K562 (cell line): ENCODE data around the gene ANO8. TPM values are rescaled to one million over a fixed set of nuclear protein-coding genes. Genes with fewer than 3 reads are reported as not detected.

Experiments
- ATF6 ChIP-seq: sonication (generic); formaldehyde crosslinking; IDR thresholded peaks from 2 replicates; pipeline ENCODE4 v1.4.0; 2020; ENCODE audit warnings: mild to moderate bottlenecking, missing genetic modification reagents
- CHD7 ChIP-seq: fragments of 200-600 bp; sonication (generic); IDR thresholded peaks from one replicate; pipeline ENCODE4 v1.6.1; 2012; ENCODE audit warnings: mild to moderate bottlenecking, low read depth, low read length, inconsistent platforms
- DPF2 ChIP-seq: fragments of 450-650 bp; IDR thresholded peaks from 2 replicates; pipeline ENCODE4 v1.6.1; 2016
- EGR1 ChIP-seq: fragments of 450-650 bp; conservative IDR thresholded peaks from 2 replicates; pipeline ENCODE4 v1.6.1; 2017; ENCODE audit warnings: mild to moderate bottlenecking
- MTA3 ChIP-seq: fragments of 450-650 bp; formaldehyde crosslinking; IDR thresholded peaks from 2 replicates; pipeline ENCODE4 v1.6.1; 2017; ENCODE audit warnings: mild to moderate bottlenecking, borderline replicate concordance
- PBX2 ChIP-seq, 2 experiments: IDR thresholded peaks in 1 of 2; conservative IDR thresholded peaks in 1 of 2; 2 replicates each; pipeline ENCODE4 v1.6.1; 2016; ENCODE audit warnings: low read depth in 2 of 2, mild to moderate bottlenecking in 1 of 2, missing compliant biosample characterization in 1 of 2, missing genetic modification characterization in 1 of 2, moderate library complexity in 1 of 2
- PHB ChIP-seq: fragments of 250-450 bp; sonication (Bioruptor Pico); IDR thresholded peaks from 2 replicates; pipeline ENCODE4 v1.5.0; 2021
- RBBP5 ChIP-seq: fragments of 200-600 bp; sonication (generic); IDR thresholded peaks from 2 replicates; pipeline ENCODE4 v1.6.1; 2012; ENCODE audit warnings: borderline replicate concordance, mild to moderate bottlenecking, low read length, control low read depth, inconsistent platforms; ENCODE audit not compliant: insufficient read depth, poor library complexity, severe bottlenecking
- RBM14 ChIP-seq: fragments of 200-400 bp; formaldehyde crosslinking; IDR thresholded peaks from 2 replicates; pipeline ENCODE4 v1.6.1; 2018; ENCODE audit warnings: low read depth, mild to moderate bottlenecking, low read length, moderate library complexity, borderline replicate concordance; ENCODE audit not compliant: insufficient read depth
- ZNF431 ChIP-seq: sonication (generic); formaldehyde crosslinking; IDR thresholded peaks from 2 replicates; pipeline ENCODE4 v1.8.0; 2022; ENCODE audit warnings: mild to moderate bottlenecking, missing genetic modification reagents
- polyA plus RNA-seq, 8 experiments: library from polyadenylated mRNA; depleted of rRNA in 4 of 8; stranded (reverse) in 5 of 8; unstranded in 3 of 8; fragments of >200 nt; fragmentation: Nextera tagmentation in 2 of 8; fragmentation: Illumina TruSeq in 1 of 8; extraction: Ambion mirVana in 2 of 8; extraction: Trizol in 1 of 8; gene quantifications; 2 replicates each; pipeline versions ENCODE4 v1.2.1 to v1.2.3, GENCODE V29; 2011 to 2014; ENCODE audit warnings: inconsistent platforms in 1 of 8, missing spikeins in 1 of 8
- total RNA-seq, 7 experiments: library from RNA; depleted of rRNA in 6 of 7; stranded (reverse); fragments of >200 nt in 6 of 7; fragmentation: Illumina TruSeq in 2 of 7; extraction: Trizol in 2 of 7; gene quantifications; 2 replicates each; pipeline versions ENCODE4 v1.2.1 to v1.2.3, GENCODE V29; 2011 to 2021; ENCODE audit warnings: low replicate concordance in 1 of 7

Gene ANO8
- total and polyA plus RNA-seq, 9 of the 15 experiments (the other 6 are each of a cell fraction or from before 2014, with no cell fraction given): 0.07 to 7.6 (median 2.3) TPM; not detected in 1

GRCh38 chr19:17292301-17293074, 42.2 kb downstream of the ANO8 start (continued):
- TF ChIP-seq ATF6 (CRISPR knock-in tag) (peak; percentile 81; the same call in 1 of the 2 replicates), RBM14 (no peak), DPF2 (no peak), MTA3 (peak; percentile 74; the same call in 1 of the 2 replicates), ZNF431 (CRISPR knock-in tag) (0 out of 2 replicates have a peak, but pooled peaks have one; percentile 18), PBX2 (CRISPR knock-in tag; IDR thresholded peaks at IDR 0.05; ENCODE audit: low read depth) (no peak), PBX2 (tag; conservative IDR thresholded peaks at IDR 0.05; ENCODE audit: low read depth) (no peak), EGR1 (no peak), PHB (CRISPR knock-in tag) (no peak), CHD7 (no peak), RBBP5 (no peak)
